ENCODE measurements around the gene PRTN3.
A peak's percentile ranks its signal among the peaks of the same experiment; 100 is the strongest.
"Not testable (repeated sequence)": the region's sequence is repeated elsewhere in the genome, so short reads cannot be mapped to it uniquely, and the experiment has no call there.

PRTN3 gene

DNA sequence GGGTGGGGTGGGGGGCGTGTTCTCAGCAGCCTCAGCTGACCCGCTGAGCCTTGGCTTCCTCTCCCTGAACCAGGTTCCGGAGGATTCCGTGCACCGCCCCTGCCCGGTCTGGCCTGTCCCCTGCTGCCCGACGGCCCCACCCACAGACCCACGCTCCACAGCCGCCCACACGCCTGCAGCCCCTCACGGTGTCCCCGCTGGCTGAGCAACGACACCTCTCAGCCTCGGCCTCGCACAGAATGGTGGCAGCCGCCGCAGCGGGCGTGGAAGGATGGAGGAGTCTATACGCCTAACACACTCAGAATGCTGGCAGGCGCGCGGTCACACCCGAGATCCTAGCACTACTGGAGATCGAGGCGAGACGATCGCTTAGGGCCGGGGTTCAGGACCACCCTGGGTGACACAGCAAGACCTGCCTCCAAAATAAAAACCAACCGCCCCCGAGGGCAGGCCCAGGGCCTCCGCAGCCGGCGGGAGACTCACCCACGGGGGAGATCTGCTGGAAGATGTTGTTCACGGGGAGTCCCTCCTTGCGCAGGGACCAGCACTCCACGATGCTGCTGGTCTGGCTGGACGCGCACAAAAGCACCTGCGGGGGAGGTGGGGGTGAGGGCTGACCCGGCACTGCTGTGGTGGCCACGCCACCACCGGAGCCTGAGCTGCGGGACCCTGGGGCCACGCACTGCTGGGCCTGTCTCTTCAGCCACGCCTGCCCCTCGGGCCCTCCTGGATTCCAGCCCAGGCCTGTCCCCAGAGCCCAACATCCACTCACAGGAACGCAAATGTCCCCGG, 43.8 kb downstream of the PRTN3 start:
- no peak for DNase-seq

DNA sequence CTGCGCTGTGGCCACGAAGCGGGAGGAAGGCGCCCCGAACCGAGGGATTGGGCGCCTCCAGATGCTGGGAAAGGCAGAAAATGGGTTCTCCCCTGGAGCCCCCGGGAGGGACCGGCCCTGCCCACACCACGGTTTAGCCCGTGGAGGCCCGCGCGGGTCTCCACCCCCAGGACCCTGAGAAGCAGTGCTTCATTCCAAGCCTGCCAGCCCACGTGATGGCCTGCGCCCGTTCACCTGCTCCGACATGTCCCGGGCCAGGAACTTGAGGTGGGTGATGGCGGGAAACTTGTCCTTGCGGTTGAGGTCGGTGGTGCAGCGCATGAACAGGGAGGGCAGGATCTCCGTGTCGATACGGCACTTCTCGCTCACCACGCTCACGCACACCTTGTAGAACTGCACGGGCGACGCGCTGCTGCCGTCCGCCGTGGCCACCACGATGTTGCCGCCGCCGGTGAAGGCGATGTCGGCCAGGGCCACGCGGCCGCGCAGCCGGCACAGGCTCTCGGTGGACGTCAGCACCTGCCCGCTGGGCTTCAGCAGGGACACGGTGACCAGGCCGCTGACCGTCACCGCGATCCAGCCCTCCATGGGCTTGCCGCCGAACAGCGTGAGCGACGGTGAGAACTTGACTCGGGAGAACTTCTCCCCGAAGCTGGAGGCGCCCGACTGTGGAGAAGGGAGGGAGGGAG, 44.9 kb downstream of the PRTN3 start:
- no peak for DNase-seq

DNA sequence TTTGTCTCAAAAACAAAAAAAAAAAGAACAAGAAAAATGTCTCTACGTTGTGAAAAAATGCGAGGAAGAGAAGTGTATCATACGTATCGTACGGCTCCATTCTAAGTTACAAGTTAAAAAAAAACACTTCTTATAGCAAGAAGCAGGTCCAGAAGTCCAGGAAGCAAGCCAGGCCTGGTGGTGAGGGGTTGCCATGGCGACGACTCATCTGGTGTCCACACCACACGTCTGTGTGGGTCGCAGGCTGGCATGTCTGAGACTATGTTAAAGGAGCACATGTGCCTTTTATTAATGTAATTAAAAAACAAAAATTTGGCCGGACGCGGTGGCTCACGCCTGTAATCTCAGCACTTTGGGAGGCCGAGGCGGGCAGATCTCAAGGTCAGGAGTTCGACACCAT, 46.3 kb downstream of the PRTN3 start:
- no peak for DNase-seq

DNA sequence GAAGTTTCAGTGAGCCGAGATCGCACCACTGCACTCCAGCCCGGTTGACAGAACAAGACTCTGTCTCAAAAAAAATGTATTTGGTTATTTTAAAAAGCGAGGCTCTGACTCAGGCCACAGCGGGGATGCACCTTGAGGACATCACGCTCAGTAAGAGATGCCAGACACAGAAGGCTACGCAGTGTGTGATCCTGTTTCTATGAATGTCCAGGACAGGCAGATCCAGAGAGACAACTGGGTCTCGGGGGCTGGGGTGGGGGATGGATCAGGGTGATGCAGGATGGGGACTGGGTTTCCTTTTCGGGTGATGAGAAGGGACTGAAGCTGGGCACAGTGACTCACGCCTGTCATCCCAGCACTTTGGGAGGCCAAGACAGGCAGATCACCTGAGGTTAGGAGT, 46.8 kb downstream of the PRTN3 start:
- no peak for DNase-seq

DNA sequence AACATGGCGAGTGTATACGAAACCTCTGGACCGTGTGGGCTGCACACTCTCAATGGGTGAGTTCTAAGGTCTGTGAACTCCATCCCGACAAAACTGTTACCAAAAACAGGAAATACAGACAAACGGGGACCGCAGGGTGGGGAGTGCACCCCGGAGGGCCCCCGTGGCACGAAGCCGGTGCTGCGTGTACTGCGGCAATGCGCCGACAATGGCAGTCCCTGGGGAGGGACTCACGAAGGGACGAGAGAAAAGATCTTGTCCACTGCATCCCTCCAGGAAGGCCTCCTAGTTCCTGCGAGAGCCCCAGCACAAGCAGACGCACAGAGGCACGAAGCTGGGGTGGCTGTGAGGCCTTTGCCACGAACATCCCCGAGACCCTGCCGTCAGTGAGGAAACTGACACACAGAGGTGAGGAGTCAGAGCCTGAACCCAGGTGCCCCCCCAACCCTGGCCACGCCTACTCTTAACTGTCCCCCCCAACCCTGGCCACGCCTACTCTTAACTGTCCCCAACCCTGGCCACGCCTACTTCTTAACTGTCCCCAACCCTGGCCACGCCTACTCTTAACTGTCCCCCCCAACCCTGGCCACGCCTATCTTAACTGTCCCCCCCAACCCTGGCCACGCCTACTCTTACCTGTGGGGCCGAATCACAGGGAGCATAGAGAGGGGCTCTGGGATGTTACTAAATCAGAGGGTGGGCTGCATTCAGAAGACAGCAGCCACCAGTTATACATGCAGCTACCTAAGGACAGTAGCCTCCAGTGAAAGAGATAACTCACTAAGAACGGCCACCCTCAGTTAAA, 48.0 kb downstream of the PRTN3 start:
- DNase-seq = no peak

DNA sequence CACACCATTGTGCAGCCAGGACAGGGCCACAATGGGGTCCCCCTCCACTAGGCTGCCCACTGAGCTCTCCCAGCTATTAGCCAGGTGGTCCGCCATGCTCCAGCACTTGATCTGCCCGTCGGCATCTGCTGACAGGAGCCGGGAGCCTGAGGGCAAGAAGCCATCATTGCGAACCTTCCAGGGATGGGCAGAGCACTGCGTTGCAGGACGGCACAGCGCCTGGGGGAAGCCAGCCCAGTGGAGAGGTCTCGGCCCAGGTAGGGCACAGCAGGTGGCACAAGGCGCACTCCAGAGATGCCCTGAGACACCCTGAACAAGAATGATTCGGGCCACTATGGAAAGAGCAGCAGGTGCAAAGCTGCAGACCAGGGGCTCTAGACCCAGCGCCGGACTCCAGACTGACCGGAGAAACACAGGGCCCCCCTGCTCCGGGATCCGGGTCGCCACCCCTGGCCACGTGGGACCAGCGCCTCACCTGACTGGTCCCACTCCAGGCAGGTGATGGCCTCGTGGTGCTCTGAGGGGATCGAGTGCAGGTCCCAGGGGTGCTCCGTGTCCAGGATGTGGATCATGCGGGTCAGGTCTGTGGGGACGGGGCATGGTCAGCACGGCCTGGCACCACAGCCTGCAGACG, 49.0 kb downstream of the PRTN3 start:
- no peak for DNase-seq

DNA sequence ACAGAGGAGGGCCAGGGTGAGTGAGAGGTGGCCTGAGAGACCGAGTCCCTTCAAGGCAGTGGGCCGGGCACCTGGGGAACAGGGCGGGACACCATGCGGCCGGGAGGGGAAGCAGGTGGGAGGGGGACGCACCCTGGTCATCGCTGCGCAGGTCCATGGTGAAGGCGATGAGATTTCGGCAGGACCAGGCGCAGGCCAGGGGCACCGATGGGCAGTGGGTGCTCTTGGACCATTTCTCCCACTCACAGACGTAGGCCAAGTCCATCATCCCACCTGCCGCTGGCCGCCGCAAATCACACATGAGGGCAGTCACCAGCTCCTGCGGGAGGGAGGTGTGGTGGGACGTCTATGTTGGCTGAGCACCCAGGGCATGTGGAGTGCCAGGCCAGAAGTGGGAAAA, 50.0 kb downstream of the PRTN3 start:
- no peak for DNase-seq

DNA sequence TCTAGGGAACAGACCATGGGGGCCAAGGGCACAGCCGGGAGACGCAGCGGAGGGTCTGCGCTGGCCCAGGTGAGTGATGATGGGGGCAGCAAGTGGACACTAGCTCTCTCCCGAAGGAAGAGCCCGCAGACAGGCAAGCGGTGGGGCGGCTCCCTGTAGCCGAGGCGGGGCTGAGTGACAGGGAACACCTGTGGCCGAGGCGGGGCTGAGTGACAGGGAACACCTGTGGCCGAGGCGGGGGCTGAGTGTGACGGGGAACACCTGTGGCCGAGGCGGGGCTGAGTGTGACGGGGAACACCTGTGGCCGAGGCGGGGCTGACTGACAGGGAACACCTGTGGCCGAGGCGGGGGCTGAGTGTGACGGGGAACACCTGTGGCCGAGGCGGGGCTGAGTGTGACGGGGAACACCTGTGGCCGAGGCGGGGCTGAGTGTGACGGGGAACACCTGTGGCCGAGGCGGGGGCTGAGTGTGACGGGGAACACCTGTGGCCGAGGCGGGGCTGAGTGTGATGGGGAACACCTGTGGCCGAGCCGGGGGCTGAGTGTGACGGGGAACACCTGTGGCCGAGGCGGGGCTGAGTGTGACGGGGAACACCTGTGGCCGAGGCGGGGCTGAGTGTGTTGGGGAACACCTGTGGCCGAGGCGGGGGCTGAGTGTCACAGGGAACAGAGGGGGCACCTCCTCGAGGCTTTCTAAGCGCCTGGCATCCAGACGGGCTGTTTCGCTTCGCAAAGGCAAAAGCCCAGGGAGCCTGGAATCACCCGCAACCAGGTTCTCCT, 50.8 kb downstream of the PRTN3 start:
- not testable (repeated sequence) for DNase-seq

DNA sequence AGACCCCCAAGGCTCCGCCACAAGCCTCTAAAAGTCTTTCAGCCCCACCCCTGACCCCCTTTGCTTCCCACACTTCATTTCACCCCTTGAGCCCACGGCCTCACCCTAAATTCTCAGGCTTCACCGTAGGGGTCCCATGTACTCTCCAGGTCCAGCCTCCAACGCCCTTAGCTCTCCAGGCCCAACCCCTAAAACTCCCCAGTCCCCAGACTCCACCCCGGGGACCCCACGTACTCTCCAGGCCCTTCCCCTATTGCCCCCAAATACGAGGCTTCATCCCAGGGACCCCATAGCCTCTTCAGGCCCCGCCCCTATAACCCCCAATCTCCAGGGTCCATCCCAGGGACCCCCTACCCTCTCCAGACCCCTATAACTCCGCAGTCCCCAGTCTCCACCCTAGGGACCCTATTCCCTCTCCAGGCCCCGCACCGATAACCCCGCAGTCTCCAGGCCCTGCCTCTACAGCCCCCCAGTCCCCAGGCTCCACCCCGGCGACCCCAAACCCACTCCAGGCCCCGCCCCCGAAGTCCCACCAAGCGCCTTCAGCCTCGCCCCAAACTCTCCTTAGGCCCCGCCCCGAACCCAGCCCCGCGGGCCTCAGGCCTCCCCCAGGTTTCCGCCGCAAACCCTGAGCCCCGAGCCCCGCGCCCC, 51.6 kb downstream of the PRTN3 start:
- no peak for DNase-seq

DNA sequence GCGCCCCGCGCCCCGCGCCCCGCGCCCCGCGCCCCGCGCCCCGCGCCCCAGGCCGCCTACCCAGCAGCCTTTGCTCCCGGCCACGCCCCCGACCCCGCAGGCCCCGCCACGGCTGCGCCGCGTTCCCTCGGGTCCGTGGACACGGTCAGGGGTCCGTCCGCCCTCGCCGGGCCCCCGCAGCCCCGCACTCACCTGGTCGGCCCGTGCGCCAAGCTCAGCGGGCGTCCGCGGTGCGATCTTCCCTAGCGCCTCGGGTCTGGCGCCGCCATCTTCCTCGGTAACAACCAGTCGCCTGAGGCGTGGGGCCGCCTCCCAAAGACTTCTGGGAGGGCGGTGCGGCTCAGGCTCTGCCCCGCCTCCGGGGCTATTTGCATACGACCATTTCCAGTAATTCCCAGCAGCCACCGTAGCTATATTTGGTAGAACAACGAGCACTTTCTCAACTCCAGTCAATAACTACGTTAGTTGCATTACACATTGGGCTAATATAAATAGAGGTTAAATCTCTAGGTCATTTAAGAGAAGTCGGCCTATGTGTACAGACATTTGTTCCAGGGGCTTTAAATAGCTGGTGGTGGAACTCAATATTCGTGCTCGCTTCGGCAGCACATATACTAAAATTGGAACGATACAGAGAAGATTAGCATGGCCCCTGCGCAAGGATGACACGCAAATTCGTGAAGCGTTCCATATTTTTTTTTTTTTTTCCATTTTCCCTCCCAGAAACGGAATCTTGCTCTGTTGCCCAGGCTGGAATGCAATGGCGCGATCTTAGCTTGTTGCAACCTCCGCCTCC, 52.3 kb downstream of the PRTN3 start, which contains the start of the genes MED16 and RNU6-9:
TSS of gene MED16 (minus strand) at position 294 of the 796 bp plus-strand sequence. CDS start 2,056 bp downstream, outside the sequence.
TSS of gene RNU6-9 (plus strand) at position 591 of the 796 bp plus-strand sequence.
- peak; percentile 64 to 84 (median 74) for DNase-seq

DNA sequence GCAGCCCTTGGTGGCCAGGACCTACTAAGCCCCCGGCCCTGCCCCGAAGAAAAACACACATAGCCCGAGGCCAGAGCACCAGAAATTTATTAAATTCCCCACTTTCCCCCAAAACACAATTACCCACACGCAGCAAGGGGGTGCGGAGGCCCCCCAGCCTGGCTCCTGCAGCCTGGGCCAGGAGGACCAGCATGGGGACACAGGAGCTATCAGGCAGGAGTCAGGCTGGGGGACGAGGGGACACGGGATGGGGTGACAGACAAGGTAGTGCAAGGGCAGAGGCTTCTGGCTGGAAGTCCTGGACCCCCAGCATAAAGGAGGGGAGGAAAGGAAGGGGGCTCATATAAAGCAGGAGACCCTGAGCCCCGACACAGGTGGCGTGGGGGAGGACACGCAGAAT, 55.6 kb downstream of the PRTN3 start:
- DNase-seq = no peak

DNA sequence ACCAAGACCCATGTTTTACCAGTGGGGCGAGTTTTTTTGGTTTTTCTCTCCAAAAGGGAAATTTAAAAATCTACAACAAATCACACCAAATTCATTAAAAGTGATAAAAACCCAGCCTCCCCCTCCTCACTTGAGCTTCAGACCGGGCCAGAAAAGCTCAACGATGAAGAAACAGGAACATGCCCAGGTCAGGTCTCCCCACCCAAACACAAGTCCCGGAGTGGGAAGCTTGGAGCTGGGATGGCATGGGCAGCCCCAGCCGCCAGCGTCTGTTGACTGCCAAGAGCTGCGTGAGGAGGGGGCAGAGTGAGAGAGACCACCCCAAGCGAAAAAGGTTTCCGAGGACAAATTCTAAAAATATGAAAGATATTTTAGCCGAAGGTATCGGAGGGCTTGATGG, 56.2 kb downstream of the PRTN3 start:
- DNase-seq = no peak

DNA sequence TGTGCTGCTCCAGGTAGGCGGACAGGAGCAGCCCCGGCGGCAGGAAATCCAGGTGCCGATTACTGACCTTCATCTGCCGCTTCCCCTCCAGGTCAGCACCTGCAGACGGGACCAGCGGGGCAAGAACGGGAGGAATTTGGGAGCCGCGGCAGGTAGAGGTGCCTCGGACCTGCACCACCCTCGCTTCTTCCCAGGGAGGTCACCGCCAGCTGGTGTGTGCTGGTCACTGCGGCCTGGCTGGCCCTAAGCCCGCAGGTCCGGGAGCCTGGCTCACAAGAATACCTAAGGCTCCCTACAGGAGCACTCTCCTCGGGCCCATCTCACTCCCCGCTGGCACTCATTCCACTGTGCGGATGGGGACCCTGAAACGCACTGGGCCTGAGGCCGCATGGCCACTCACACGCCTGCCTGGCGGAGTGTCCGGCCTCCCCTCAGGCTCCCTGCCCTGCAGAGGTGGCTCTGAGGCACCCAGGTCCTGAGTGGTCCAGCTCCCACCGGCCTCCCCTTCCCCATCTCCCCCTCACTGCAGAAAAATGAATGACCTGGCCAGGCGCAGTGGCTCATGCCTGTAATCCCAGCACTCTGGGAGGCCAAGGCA, 56.7 kb downstream of the PRTN3 start:
- no peak for DNase-seq
